IPS-20b (cell line): ENCODE measurements around the gene JUND.
A peak's percentile ranks its signal among the peaks of the same experiment; 100 is the strongest.

ENCODE experiments used
- H3K27ac ChIP-seq: one replicate; pipeline ENCODE4 v1.5.1; 2013; ENCODE audit warnings: low read length
- H3K27me3 ChIP-seq: 2 replicates; pipeline ENCODE4 v1.6.1; 2013; ENCODE audit warnings: mild to moderate bottlenecking, low read length, inconsistent platforms; ENCODE audit not compliant: insufficient read depth
- H3K36me3 ChIP-seq: 2 replicates; pipeline ENCODE4 v1.6.1; 2013; ENCODE audit warnings: low read depth, mild to moderate bottlenecking, inconsistent platforms, low read length, moderate library complexity; ENCODE audit not compliant: insufficient read depth
- H3K4me1 ChIP-seq: 2 replicates; pipeline ENCODE4 v1.6.1; 2013; ENCODE audit warnings: mild to moderate bottlenecking, control low read depth, inconsistent platforms, low read length, moderate library complexity; ENCODE audit not compliant: insufficient read depth
- H3K4me3 ChIP-seq: 2 replicates; pipeline ENCODE4 v1.5.1; 2013; ENCODE audit warnings: mild to moderate bottlenecking, low read length, inconsistent platforms
- H3K9ac ChIP-seq: 2 replicates; pipeline ENCODE4 v1.6.1; 2013; ENCODE audit warnings: low read depth, mild to moderate bottlenecking, inconsistent platforms, low read length, moderate library complexity
- H3K9me3 ChIP-seq: 2 replicates; pipeline ENCODE4 v1.6.1; 2013; ENCODE audit warnings: mild to moderate bottlenecking, low read depth, low read length, inconsistent platforms; ENCODE audit not compliant: insufficient read depth

JUND gene

GRCh38 chr19:18286973-18287635, 5.7 kb upstream of the JUND start:
- H3K27me3 ChIP-seq, result peaks cover 10% of the 10 kb centered on the region; the same call in 1 of the 2 replicates
- H3K9ac ChIP-seq, result peak overlapping the region; percentile 54; the same call in 1 of the 2 replicates
- no peaks in the 10 kb centered on the region for H3K9me3 ChIP-seq
- H3K4me3 ChIP-seq, result peak overlapping the region; percentile 57; the same call in 1 of the 2 replicates
- peaks cover 11% of the 10 kb centered on the region; the same call in 1 of the 2 replicates for H3K4me1 ChIP-seq
- no peaks in the 10 kb centered on the region for H3K36me3 ChIP-seq
- H3K27ac ChIP-seq, result no peak overlapping the region

GRCh38 chr19:18284712-18285360, 3.4 kb upstream of the JUND start:
- Histone ChIP-seq H3K9me3 (no peaks in the 10 kb centered on the region), H3K9ac (no peak overlapping the region), H3K27me3 (peaks cover 10% of the 10 kb centered on the region; the same call in 1 of the 2 replicates), H3K4me3 (no peak overlapping the region), H3K4me1 (peaks cover 11% of the 10 kb centered on the region; the same call in 1 of the 2 replicates), H3K36me3 (no peaks in the 10 kb centered on the region), H3K27ac (no peak overlapping the region)

GRCh38 chr19:18283338-18283737, 1.9 kb upstream of the JUND start:
- H3K36me3 ChIP-seq, result peaks cover 8% of the 10 kb centered on the region
- no peak overlapping the region for H3K27ac ChIP-seq
- H3K9me3 ChIP-seq, result no peaks in the 10 kb centered on the region
- no peak overlapping the region for H3K9ac ChIP-seq
- peaks cover 12% of the 10 kb centered on the region; the same call in 1 of the 2 replicates for H3K4me1 ChIP-seq
- peaks cover 10% of the 10 kb centered on the region; the same call in 1 of the 2 replicates for H3K27me3 ChIP-seq
- H3K4me3 ChIP-seq, result no peak overlapping the region

GRCh38 chr19:18282788-18283141, 1.3 kb upstream of the JUND start:
- peak overlapping the region; percentile 100 for H3K27ac ChIP-seq
- H3K9ac ChIP-seq, result peak overlapping the region; percentile 99; the same call in 1 of the 2 replicates
- H3K27me3 ChIP-seq, result peaks cover 10% of the 10 kb centered on the region; the same call in 1 of the 2 replicates
- peaks cover 8% of the 10 kb centered on the region; the same call in 1 of the 2 replicates for H3K4me1 ChIP-seq
- no peaks in the 10 kb centered on the region for H3K9me3 ChIP-seq
- H3K4me3 ChIP-seq, result peak overlapping the region; percentile 90; the same call in 1 of the 2 replicates
- H3K36me3 ChIP-seq, result peaks cover 12% of the 10 kb centered on the region

GRCh38 chr19:18282021-18282787, 782 bp upstream of the JUND start:
- Histone ChIP-seq H3K4me3 (peak overlapping the region; percentile 90), H3K9ac (peak overlapping the region; percentile 99), H3K27ac (peak overlapping the region; percentile 100), H3K27me3 (peaks cover 10% of the 10 kb centered on the region; the same call in 1 of the 2 replicates), H3K4me1 (peaks cover 8% of the 10 kb centered on the region; the same call in 1 of the 2 replicates), H3K36me3 (peaks cover 12% of the 10 kb centered on the region), H3K9me3 (no peaks in the 10 kb centered on the region)

- H3K27ac ChIP-seq, result no peak overlapping the region
- no peaks in the 10 kb centered on the region for H3K27me3 ChIP-seq
- no peaks in the 10 kb centered on the region for H3K9me3 ChIP-seq
- peak overlapping the region; percentile 78 for H3K4me3 ChIP-seq
- H3K4me1 ChIP-seq, result peaks cover 8% of the 10 kb centered on the region; the same call in 1 of the 2 replicates
- H3K9ac ChIP-seq, result peak overlapping the region; percentile 85
- peaks cover 12% of the 10 kb centered on the region for H3K36me3 ChIP-seq
Observed at GRCh38 chr19:18280247-18281081, 958 bp downstream of the JUND start.

GRCh38 chr19:18279516-18280246, 1.7 kb downstream of the JUND start:
- Histone ChIP-seq H3K27me3 (no peaks in the 10 kb centered on the region), H3K9me3 (no peaks in the 10 kb centered on the region), H3K36me3 (peaks cover 12% of the 10 kb centered on the region), H3K27ac (no peak overlapping the region), H3K4me1 (peaks cover 8% of the 10 kb centered on the region; the same call in 1 of the 2 replicates), H3K4me3 (peak overlapping the region; percentile 78), H3K9ac (peak overlapping the region; percentile 80; the same call in 1 of the 2 replicates)

GRCh38 chr19:18279266-18279515, 2.2 kb downstream of the JUND start:
- H3K4me1 ChIP-seq, result peaks cover 8% of the 10 kb centered on the region; the same call in 1 of the 2 replicates
- H3K4me3 ChIP-seq, result peak overlapping the region; percentile 78
- no peaks in the 10 kb centered on the region for H3K27me3 ChIP-seq
- no peaks in the 10 kb centered on the region for H3K9me3 ChIP-seq
- H3K36me3 ChIP-seq, result peaks cover 12% of the 10 kb centered on the region
- peak overlapping the region; percentile 69; the same call in 1 of the 2 replicates for H3K9ac ChIP-seq
- H3K27ac ChIP-seq, result no peak overlapping the region

GRCh38 chr19:18278521-18279265, 2.7 kb downstream of the JUND start:
- Histone ChIP-seq H3K27me3 (no peaks in the 10 kb centered on the region), H3K9ac (peak overlapping the region; percentile 69; the same call in 1 of the 2 replicates), H3K27ac (no peak overlapping the region), H3K4me3 (peak overlapping the region; percentile 78), H3K36me3 (peaks cover 12% of the 10 kb centered on the region), H3K9me3 (no peaks in the 10 kb centered on the region), H3K4me1 (peaks cover 8% of the 10 kb centered on the region; the same call in 1 of the 2 replicates)

- Histone ChIP-seq H3K4me1 (peaks cover 3% of the 10 kb centered on the region; the same call in 1 of the 2 replicates), H3K9me3 (no peaks in the 10 kb centered on the region), H3K4me3 (no peak overlapping the region), H3K27ac (no peak overlapping the region), H3K36me3 (peaks cover 12% of the 10 kb centered on the region), H3K27me3 (no peaks in the 10 kb centered on the region), H3K9ac (no peak overlapping the region)
Observed at GRCh38 chr19:18274781-18275356, 6.6 kb downstream of the JUND start.
